ENCODE results near the gene ADARB2. TPM values are rescaled to one million over a fixed set of nuclear protein-coding genes. Genes with fewer than 3 reads are reported as not detected.

The ADARB2 gene
- total and polyA plus RNA-seq, 10 of the 15 experiments (the other 5 are each of a cell fraction or from before 2014, with no cell fraction given), result 0.02 to 4.1 (median 0.76) TPM

DNA sequence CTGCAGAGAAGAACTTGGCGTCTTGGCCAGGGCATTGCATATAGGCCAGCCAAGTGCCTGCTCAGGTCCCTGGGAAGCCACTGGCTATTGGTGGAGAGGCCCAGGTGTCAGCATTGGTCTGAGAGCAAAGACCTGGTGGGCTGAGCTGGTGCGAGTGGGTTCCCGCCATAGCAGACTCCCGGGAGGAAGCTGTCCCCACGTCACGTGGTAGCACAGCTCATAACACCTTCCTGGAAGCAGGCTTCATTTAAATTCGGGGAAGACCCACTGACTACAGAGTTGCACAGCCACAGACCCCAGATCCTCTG lies 550.7 kb downstream of the ADARB2 start:
- H3K4me3 ChIP-seq, result no peak overlapping the region
- 12% methylated on average over 7 of the region's 7 CpGs for WGBS (ENCODE audit: insufficient coverage, insufficient replicate concordance, low lambda C conversion rate, missing lambda C conversion rate)
- H3K27me3 ChIP-seq (replicated peaks in 1 of 2; ENCODE audit: control insufficient read depth in 2 of 2, insufficient read depth in 2 of 2, low read length in 1 of 2), result peaks cover 0 to 2% of the 10 kb centered on the region in 2 experiments; a peak in 3 of 4 replicates
- no peak for TF ChIP-seq EED (IDR thresholded peaks at IDR 0.05; ENCODE audit: low read depth)
- TF ChIP-seq SMARCA5 (IDR thresholded peaks at IDR 0.05), result no peak
- TF ChIP-seq, protein P1, sequence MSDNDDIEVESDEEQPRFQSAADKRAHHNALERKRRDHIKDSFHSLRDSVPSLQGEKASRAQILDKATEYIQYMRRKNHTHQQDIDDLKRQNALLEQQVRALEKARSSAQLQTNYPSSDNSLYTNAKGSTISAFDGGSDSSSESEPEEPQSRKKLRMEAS (IDR thresholded peaks at IDR 0.05; ENCODE audit: low read depth, low read length), result no peak
- TF ChIP-seq ZSCAN29 (IDR thresholded peaks at IDR 0.05), result no peak
- TF ChIP-seq, protein P2, sequence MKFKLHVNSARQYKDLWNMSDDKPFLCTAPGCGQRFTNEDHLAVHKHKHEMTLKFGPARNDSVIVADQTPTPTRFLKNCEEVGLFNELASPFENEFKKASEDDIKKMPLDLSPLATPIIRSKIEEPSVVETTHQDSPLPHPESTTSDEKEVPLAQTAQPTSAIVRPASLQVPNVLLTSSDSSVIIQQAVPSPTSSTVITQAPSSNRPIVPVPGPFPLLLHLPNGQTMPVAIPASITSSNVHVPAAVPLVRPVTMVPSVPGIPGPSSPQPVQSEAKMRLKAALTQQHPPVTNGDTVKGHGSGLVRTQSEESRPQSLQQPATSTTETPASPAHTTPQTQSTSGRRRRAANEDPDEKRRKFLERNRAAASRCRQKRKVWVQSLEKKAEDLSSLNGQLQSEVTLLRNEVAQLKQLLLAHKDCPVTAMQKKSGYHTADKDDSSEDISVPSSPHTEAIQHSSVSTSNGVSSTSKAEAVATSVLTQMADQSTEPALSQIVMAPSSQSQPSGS (IDR thresholded peaks at IDR 0.05; ENCODE audit: low read length), result no peak
- no peak for TF ChIP-seq IRF4 (IDR thresholded peaks at IDR 0.05; ENCODE audit: low read depth, low read length)
- H3K36me3 ChIP-seq (ENCODE audit: control insufficient read depth in 2 of 2, insufficient read depth in 2 of 2, low read length in 1 of 2), result no peaks in the 10 kb centered on the region
- FAIRE-seq (no peak), ATAC-seq (no peak), DNase-seq (ENCODE audit: low read depth, low spot score) (no peak)
- no peak overlapping the region for H3K4me2 ChIP-seq (ENCODE audit: control insufficient read depth, insufficient read depth)
- ChIA-PET POLR2A (no interaction called here), CTCF (interaction anchor here (0.6 kb wide), 1 partner anchor 26 kb away, joined by 3 read pairs; no protein-coding TSS in a partner anchor), SMC1A (ENCODE audit: uncharacterized antibody, unreplicated experiment) (no interaction called here), RAD21 (ENCODE audit: unreplicated experiment) (no interaction called here)
- intact Hi-C loops (cut with micrococcal nuclease; ENCODE audit: unreplicated experiment), result no loop called here
- H3K4me1 ChIP-seq (ENCODE audit: control insufficient read depth, insufficient read depth, low read length), result no peaks in the 10 kb centered on the region
- no TSS peak for BruUV-seq (replicated peaks)
- H4K20me1 ChIP-seq (ENCODE audit: control insufficient read depth, insufficient read depth), result no peaks in the 10 kb centered on the region
- no peak overlapping the region for H3K27ac ChIP-seq (ENCODE audit: control insufficient read depth, insufficient read depth)
- H3K9me3 ChIP-seq (replicated peaks; ENCODE audit: control insufficient read depth, insufficient read depth, low read length), result no peaks in the 10 kb centered on the region
- H2AFZ ChIP-seq (ENCODE audit: control insufficient read depth, low read depth, low read length), result no peak overlapping the region
- in situ Hi-C loops (cut with MboI), result no loop called here
- no peak overlapping the region for H3K9ac ChIP-seq (ENCODE audit: control insufficient read depth, insufficient read depth, low read length)
- no peaks in the 10 kb centered on the region for H3K79me2 ChIP-seq (ENCODE audit: control insufficient read depth, insufficient read depth, low read length)

GRCh38 chr10:1185911-1186682 lies 551.2 kb downstream of the ADARB2 start:
- FAIRE-seq (no peak), DNase-seq (ENCODE audit: low read depth, low spot score) (no peak), ATAC-seq (no peak)
- WGBS (ENCODE audit: insufficient coverage, insufficient replicate concordance, low lambda C conversion rate, missing lambda C conversion rate), result 35% methylated on average over 24 of the region's 24 CpGs
- RAD21 ChIA-PET (ENCODE audit: unreplicated experiment), result no interaction called here
- Histone ChIP-seq H3K27me3 (replicated peaks in 1 of 2; ENCODE audit: control insufficient read depth in 2 of 2, insufficient read depth in 2 of 2, low read length in 1 of 2) (peaks cover 0 to 2% of the 10 kb centered on the region in 2 experiments; a peak in 3 of 4 replicates), H3K4me3 (no peak overlapping the region), H3K4me1 (ENCODE audit: control insufficient read depth, insufficient read depth, low read length) (no peaks in the 10 kb centered on the region), H3K27ac (ENCODE audit: control insufficient read depth, insufficient read depth) (no peak overlapping the region), H4K20me1 (ENCODE audit: control insufficient read depth, insufficient read depth) (no peaks in the 10 kb centered on the region), H3K36me3 (ENCODE audit: control insufficient read depth in 2 of 2, insufficient read depth in 2 of 2, low read length in 1 of 2) (no peaks in the 10 kb centered on the region), H3K9ac (ENCODE audit: control insufficient read depth, insufficient read depth, low read length) (no peak overlapping the region), H3K4me2 (ENCODE audit: control insufficient read depth, insufficient read depth) (no peak overlapping the region), H3K79me2 (ENCODE audit: control insufficient read depth, insufficient read depth, low read length) (no peaks in the 10 kb centered on the region), H3K9me3 (replicated peaks; ENCODE audit: control insufficient read depth, insufficient read depth, low read length) (no peaks in the 10 kb centered on the region), H2AFZ (ENCODE audit: control insufficient read depth, low read depth, low read length) (no peak overlapping the region)
- POLR2A ChIA-PET, result no interaction called here
- CTCF ChIA-PET, result no interaction called here
- in situ Hi-C loops (cut with MboI), result no loop called here
- SMC1A ChIA-PET (ENCODE audit: uncharacterized antibody, unreplicated experiment), result no interaction called here
- no TSS peak for BruUV-seq (replicated peaks)
- intact Hi-C loops (cut with micrococcal nuclease; ENCODE audit: unreplicated experiment), result no loop called here
- TF ChIP-seq ESRRA (IDR thresholded peaks at IDR 0.05; ENCODE audit: low read length) (no peak), HDAC6 (IDR thresholded peaks at IDR 0.05; ENCODE audit: unreplicated experiment) (no peak), E2F8 (IDR thresholded peaks at IDR 0.05; ENCODE audit: low read depth, partially characterized antibody) (no peak), POLR2AphosphoS5 (IDR thresholded peaks at IDR 0.05; ENCODE audit: low read length) (no peak), EGR1 (IDR thresholded peaks at IDR 0.05; ENCODE audit: borderline replicate concordance in 1 of 2, low read depth in 2 of 2, low read length in 2 of 2) (no peak)

Data from GM12878 (cell line).